HUES64 (cell line): ENCODE measurements around the gene PTBP3.

Experiments
- H3K27ac ChIP-seq: 2 replicates; pipeline ENCODE4 v1.7.0; 2013; ENCODE audit warnings: low read depth, low read length, inconsistent platforms
- H3K27me3 ChIP-seq: 2 replicates; pipeline ENCODE4 v1.6.1; 2013; ENCODE audit warnings: mild to moderate bottlenecking, low read length; ENCODE audit not compliant: insufficient read depth
- H3K36me3 ChIP-seq: 2 replicates; pipeline ENCODE4 v1.6.1; 2013; ENCODE audit warnings: mild to moderate bottlenecking, low read length; ENCODE audit not compliant: insufficient read depth
- H3K4me1 ChIP-seq: 2 replicates; pipeline ENCODE4 v1.6.1; 2013; ENCODE audit warnings: mild to moderate bottlenecking, low read length, moderate library complexity; ENCODE audit not compliant: insufficient read depth
- H3K4me3 ChIP-seq: 2 replicates; pipeline ENCODE4 v1.5.1; 2013; ENCODE audit warnings: mild to moderate bottlenecking, low read length, moderate library complexity
- H3K9ac ChIP-seq: 2 replicates; pipeline ENCODE4 v1.6.1; 2013; ENCODE audit warnings: mild to moderate bottlenecking, low read depth, low read length
- H3K9me3 ChIP-seq: 2 replicates; pipeline ENCODE4 v1.6.1; 2013; ENCODE audit warnings: low read depth, low read length; ENCODE audit not compliant: insufficient read depth
- WGBS: fragments of 150-250, 120-280 bp; methylation state at CpG from one replicate; pipeline ENCODE4 v1.1.7; 2013; ENCODE audit warnings: missing lambda C conversion rate; 5-methylcytosine and 5-hydroxymethylcytosine counted together

Gene PTBP3

GRCh38 chr9:112355427-112355897, 22.0 kb upstream of the PTBP3 start:
- Histone ChIP-seq H3K9ac (no peak overlapping the region), H3K9me3 (no peaks in the 10 kb centered on the region), H3K4me3 (no peak overlapping the region), H3K4me1 (0 out of 2 replicates have a peak, but pooled peaks cover 3% of the 10 kb centered on the region), H3K27ac (no peak overlapping the region), H3K36me3 (no peaks in the 10 kb centered on the region), H3K27me3 (no peaks in the 10 kb centered on the region)
- 81% methylated on average over 8 of the region's 8 CpGs for WGBS

DNA sequence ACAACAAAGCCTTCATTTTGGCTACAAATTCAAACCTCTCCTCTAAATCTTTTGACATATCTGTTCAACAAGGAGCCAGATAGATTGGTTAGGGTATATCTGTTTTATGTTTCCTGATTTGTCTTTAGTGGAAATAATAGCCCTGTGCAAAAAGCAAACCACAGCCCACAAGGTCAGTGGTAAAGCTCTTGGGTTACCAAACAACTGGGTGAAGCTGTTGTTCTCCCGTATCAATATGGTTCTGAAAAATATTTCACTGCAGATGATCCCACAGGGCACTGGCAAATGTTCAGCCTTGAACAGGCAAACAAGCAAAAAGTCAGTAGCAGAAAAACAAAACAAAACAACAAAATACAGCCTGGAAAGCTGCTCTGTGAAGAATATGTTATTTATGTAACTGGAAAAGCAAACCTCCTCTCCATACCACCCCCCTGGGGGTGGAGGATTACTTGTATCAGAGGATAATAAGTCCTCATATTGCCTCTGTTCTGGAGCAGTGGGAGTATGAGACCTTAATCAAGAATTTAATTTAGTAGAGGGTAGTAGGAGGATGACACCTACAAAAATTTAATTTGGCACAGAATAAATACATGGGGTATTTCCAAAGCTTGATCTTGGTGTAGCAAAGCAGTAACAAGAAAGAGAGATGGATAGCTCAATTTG, 20.8 kb upstream of the PTBP3 start:
- Histone ChIP-seq H3K9ac (no peak overlapping the region), H3K27ac (no peak overlapping the region), H3K4me3 (no peak overlapping the region), H3K9me3 (no peaks in the 10 kb centered on the region), H3K27me3 (no peaks in the 10 kb centered on the region), H3K4me1 (0 out of 2 replicates have a peak, but pooled peaks cover 3% of the 10 kb centered on the region), H3K36me3 (no peaks in the 10 kb centered on the region)
- 95% methylated on average over 1 of the region's 1 CpG for WGBS

- no peak overlapping the region for H3K27ac ChIP-seq
- no peaks in the 10 kb centered on the region for H3K27me3 ChIP-seq
- H3K9ac ChIP-seq, result no peak overlapping the region
Observed at GRCh38 chr9:112352209-112352608, 18.8 kb upstream of the PTBP3 start.

GRCh38 chr9:112351184-112351583, 17.8 kb upstream of the PTBP3 start:
- H3K4me1 ChIP-seq, result peaks cover 16% of the 10 kb centered on the region
- H3K9ac ChIP-seq, result no peak overlapping the region
- H3K27me3 ChIP-seq, result no peaks in the 10 kb centered on the region
- H3K4me3 ChIP-seq, result no peak overlapping the region
- no peak overlapping the region for H3K27ac ChIP-seq
- 92% methylated on average over 3 of the region's 3 CpGs for WGBS
- no peaks in the 10 kb centered on the region for H3K9me3 ChIP-seq
- no peaks in the 10 kb centered on the region for H3K36me3 ChIP-seq

More at GRCh38 chr9:112352209-112352608, 18.8 kb upstream of the PTBP3 start:
- no peaks in the 10 kb centered on the region for H3K9me3 ChIP-seq
- 76% methylated on average over 3 of the region's 3 CpGs for WGBS
- no peaks in the 10 kb centered on the region for H3K36me3 ChIP-seq
- peaks cover 16% of the 10 kb centered on the region for H3K4me1 ChIP-seq
- H3K4me3 ChIP-seq, result no peak overlapping the region

DNA sequence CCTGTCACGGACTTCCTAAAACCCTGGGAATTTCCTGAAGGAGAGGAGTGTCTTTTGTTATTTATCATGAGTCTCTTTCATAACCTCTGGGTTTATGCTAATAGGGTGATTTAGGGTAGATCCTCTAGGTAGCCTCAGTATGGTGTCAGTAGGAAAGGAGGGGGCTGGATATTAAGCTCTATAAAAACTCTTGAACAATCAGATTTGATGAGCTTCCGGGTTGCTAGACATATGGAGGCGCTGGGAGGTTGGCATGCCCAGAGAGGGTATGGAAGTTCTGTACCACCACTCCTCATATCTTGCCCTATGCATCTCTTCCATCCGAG, 15.6 kb upstream of the PTBP3 start:
- H3K27me3 ChIP-seq, result no peaks in the 10 kb centered on the region
- H3K27ac ChIP-seq, result no peak overlapping the region; the same call in 1 of the 2 replicates
- no peak overlapping the region for H3K9ac ChIP-seq
- peaks cover 13% of the 10 kb centered on the region for H3K4me1 ChIP-seq
- no peaks in the 10 kb centered on the region for H3K9me3 ChIP-seq
- WGBS, result 63% methylated on average over 3 of the region's 4 CpGs
- H3K36me3 ChIP-seq, result no peaks in the 10 kb centered on the region
- peak overlapping the region; percentile 34 for H3K4me3 ChIP-seq

DNA sequence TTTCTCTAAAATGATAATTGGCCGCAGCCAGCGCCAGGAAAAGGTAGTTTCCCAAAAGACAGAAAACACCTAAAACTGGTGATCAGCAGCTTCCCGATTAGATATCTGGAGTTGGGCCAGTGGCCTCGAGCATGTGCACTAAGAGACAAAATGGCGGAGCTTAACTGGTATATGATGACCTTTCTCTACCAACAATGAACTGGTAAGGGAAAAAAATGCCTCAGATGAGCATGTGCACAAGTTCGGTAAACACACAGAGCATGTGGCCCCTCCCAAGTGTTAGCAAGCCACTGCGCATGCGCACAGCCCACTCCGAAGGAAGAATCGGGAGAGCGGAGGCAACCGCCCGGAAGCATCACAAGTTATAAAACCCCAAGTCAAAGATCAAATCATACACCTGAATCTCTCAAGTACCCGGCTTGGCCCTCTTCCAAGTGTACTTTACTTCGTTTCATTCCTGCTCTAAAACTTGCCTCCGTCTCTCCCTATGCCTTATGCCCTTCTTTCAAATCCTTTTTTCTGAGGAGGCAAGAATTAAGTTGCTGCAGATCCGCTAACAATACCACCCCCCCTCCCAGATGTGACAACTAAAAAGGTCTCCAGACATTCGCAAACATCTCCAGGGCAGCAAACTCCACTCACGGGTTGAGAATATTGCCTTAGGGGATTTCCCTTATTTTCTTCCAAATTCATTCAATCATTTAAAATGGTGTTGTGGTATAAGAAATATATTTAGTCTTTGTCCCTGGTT, 15.0 kb upstream of the PTBP3 start:
- H3K36me3 ChIP-seq, result no peaks in the 10 kb centered on the region
- H3K4me1 ChIP-seq, result peaks cover 13% of the 10 kb centered on the region
- H3K27ac ChIP-seq, result no peak overlapping the region; the same call in 1 of the 2 replicates
- H3K9me3 ChIP-seq, result no peaks in the 10 kb centered on the region
- no peak overlapping the region for H3K9ac ChIP-seq
- 67% methylated on average over 18 of the region's 19 CpGs for WGBS
- peak overlapping the region; percentile 34 for H3K4me3 ChIP-seq
- no peaks in the 10 kb centered on the region for H3K27me3 ChIP-seq

DNA sequence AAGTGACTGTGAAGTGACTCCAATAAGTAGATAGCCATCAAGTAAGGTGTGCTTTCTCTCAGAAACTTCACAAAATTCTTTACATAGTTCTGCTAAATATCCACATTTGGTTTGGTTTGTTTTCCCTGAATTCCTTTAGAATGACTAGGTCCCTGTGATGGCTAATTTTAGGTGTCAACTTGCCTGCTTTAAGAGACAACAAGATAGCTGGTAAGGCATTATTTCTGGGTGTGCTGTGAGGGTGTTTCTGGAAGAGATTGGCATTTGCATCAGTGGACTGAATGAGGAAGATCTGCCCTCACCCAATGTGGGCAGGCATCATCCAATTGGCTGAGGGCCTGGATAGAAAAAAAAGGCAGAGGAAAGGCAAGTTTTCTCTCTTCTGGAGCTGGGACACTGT, 8.3 kb upstream of the PTBP3 start:
- peak overlapping the region; percentile 48; the same call in 1 of the 2 replicates for H3K27ac ChIP-seq
- peaks cover 4% of the 10 kb centered on the region; the same call in 1 of the 2 replicates for H3K4me1 ChIP-seq
- H3K4me3 ChIP-seq, result no peak overlapping the region

GRCh38 chr9:112339886-112340285, 6.5 kb upstream of the PTBP3 start:
- 93% methylated on average over 3 of the region's 3 CpGs for WGBS
- Histone ChIP-seq H3K4me1 (peaks cover 4% of the 10 kb centered on the region; the same call in 1 of the 2 replicates), H3K9me3 (no peaks in the 10 kb centered on the region)

More for the DNA sequence above, 8.3 kb upstream of the PTBP3 start:
- Histone ChIP-seq H3K9me3 (no peaks in the 10 kb centered on the region), H3K27me3 (no peaks in the 10 kb centered on the region), H3K36me3 (no peaks in the 10 kb centered on the region), H3K9ac (no peak overlapping the region)

DNA sequence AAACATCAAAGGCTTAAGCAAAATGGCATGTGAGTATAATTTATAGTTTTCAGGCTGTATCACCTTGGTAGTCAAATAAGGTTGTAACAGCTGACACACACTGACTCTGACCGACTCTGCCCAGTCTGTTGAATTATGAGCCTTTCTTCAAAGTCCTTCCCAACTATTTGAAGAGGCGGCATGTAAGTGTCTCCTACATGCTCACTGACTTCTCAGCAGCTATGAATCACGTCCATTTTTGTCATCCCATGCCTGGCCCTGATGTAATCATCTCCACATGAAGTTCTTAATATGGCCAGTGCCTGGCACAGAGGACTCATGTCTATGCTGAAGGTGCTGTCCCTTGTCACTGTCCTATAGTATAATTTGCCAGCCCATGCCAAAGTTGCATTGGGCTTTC, 5.1 kb upstream of the PTBP3 start:
- H3K4me1 ChIP-seq, result peaks cover 12% of the 10 kb centered on the region
- H3K9me3 ChIP-seq, result no peaks in the 10 kb centered on the region
- H3K27ac ChIP-seq, result no peak overlapping the region
- no peaks in the 10 kb centered on the region for H3K36me3 ChIP-seq
- H3K4me3 ChIP-seq, result no peak overlapping the region
- H3K27me3 ChIP-seq, result no peaks in the 10 kb centered on the region
- no peak overlapping the region for H3K9ac ChIP-seq
- WGBS, result 86% methylated on average over 3 of the region's 3 CpGs

More at GRCh38 chr9:112339886-112340285, 6.5 kb upstream of the PTBP3 start:
- Histone ChIP-seq H3K36me3 (no peaks in the 10 kb centered on the region), H3K9ac (no peak overlapping the region), H3K4me3 (no peak overlapping the region), H3K27ac (no peak overlapping the region), H3K27me3 (no peaks in the 10 kb centered on the region)

DNA sequence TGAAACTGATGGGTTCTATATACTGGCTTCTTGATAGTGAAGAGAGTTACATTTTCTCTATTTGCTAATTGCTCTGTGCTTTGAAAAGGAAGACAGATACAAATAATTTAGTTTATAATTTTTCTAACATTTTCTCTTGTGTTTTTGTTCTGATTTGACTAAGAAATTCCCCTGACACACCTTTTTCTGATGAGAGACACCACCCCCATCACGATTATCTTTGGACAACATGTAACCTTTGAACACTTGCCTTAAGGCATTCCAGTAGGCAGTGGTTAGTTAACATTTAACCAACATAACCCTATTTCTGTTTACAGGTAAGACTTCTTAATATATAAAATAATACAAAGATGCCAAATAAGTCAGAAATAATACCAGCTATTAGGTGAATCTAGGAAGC, 4.1 kb upstream of the PTBP3 start:
- Histone ChIP-seq H3K27me3 (no peaks in the 10 kb centered on the region), H3K36me3 (no peaks in the 10 kb centered on the region), H3K4me3 (no peak overlapping the region), H3K4me1 (peaks cover 12% of the 10 kb centered on the region), H3K9me3 (no peaks in the 10 kb centered on the region), H3K27ac (no peak overlapping the region), H3K9ac (no peak overlapping the region)
- WGBS, result 44% methylated on average over 1 of the region's 1 CpG

- 17% methylated on average over 7 of the region's 8 CpGs for WGBS
- Histone ChIP-seq H3K9me3 (no peaks in the 10 kb centered on the region), H3K27me3 (no peaks in the 10 kb centered on the region), H3K4me1 (peaks cover 27% of the 10 kb centered on the region), H3K9ac (peak overlapping the region; percentile 93), H3K27ac (peak overlapping the region; percentile 77), H3K4me3 (peak overlapping the region; percentile 79), H3K36me3 (no peaks in the 10 kb centered on the region)
Observed at GRCh38 chr9:112334432-112334841, 1.0 kb upstream of the PTBP3 start.
